Suprapubic skin (tissue), 4 donors: ENCODE results near the gene SSR2. TPM values are rescaled to one million over a fixed set of nuclear protein-coding genes. Genes with fewer than 3 reads are reported as not detected.
A peak's percentile ranks its signal among the peaks of the same experiment; 100 is the strongest.

Source experiments
- DNase-seq, 2 donors: peaks; one replicate each; pipeline ENCODE4 v3.0.0-alpha.2; 2019; ENCODE audit warnings: low spot score in 2 of 2
- H3K27ac ChIP-seq: fragments of 200-600 bp; sonication (generic); one replicate; pipeline ENCODE4 v1.5.1; 2019
- H3K27me3 ChIP-seq: fragments of 200-600 bp; sonication (generic); one replicate; pipeline ENCODE4 v1.5.1; 2019
- H3K36me3 ChIP-seq: fragments of 200-600 bp; sonication (generic); one replicate; pipeline ENCODE4 v1.5.1; 2019
- H3K4me1 ChIP-seq: fragments of 200-600 bp; sonication (generic); one replicate; pipeline ENCODE4 v1.5.1; 2019
- H3K4me3 ChIP-seq: fragments of 200-600 bp; sonication (generic); one replicate; pipeline ENCODE4 v1.5.1; 2019; ENCODE audit warnings: mild to moderate bottlenecking
- H3K9me3 ChIP-seq: fragments of 200-600 bp; sonication (generic); one replicate; pipeline ENCODE4 v1.5.1; 2019
- EP300 ChIP-seq: sonication (generic); formaldehyde crosslinking; IDR thresholded peaks from one replicate; pipeline ENCODE4 v1.6.1; 2017; ENCODE audit warnings: antibody characterized with exemption
- POLR2A ChIP-seq, 2 donors: fragments of 450-650 bp; IDR thresholded peaks; one replicate each; pipeline ENCODE4 v1.6.1; 2017; ENCODE audit warnings: antibody characterized with exemption in 2 of 2, mild to moderate bottlenecking in 2 of 2, moderate library complexity in 2 of 2
- POLR2AphosphoS5 ChIP-seq, 3 donors: sonication (generic); formaldehyde crosslinking; IDR thresholded peaks; one replicate each; pipeline ENCODE4 v1.6.1; 2017; ENCODE audit warnings: antibody characterized with exemption in 3 of 3
- WGBS: methylation state at CpG from one replicate; pipeline ENCODE4 v1.1.5; 2018; 5-methylcytosine and 5-hydroxymethylcytosine counted together
- total RNA-seq, 4 donors: library from RNA; depleted of rRNA; stranded (reverse); fragments of >200 nt; gene quantifications; one replicate each; pipeline ENCODE4 v1.1.0, GENCODE V29; 2016
- TF ChIP-seq, protein P1 (sequence below), 2 donors: fragments of 200-600 bp in 1 of 2; fragments of 450-650 bp in 1 of 2; sonication (generic) in 1 of 2; IDR thresholded peaks; one replicate each; pipeline ENCODE4 v1.5.1; 2016 to 2019; ENCODE audit warnings: antibody characterized with exemption in 2 of 2, mild to moderate bottlenecking in 1 of 2, moderate library complexity in 1 of 2

SSR2 gene
- total RNA-seq, 4 donors from 2014 or later, result 160 to 278 (median 240) TPM

DNA sequence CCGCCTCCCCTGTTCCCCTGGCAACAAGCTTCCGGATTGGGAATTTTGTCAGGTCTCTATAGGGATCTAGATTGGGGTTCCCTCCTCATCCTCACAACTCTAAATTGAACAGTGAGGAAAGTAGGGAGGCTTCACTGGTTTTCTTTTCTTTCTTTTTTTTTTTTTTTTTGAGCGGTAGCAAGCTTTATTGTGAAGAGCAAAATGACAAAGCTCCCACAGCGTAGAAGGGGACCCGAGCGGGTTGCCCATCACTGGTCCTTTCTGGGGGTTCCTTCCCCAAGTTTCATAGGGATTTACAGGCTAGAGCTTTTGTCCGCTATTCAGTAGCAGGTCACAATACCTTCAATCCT, 52.7 kb downstream of the SSR2 start:
- TF ChIP-seq, protein P1, sequence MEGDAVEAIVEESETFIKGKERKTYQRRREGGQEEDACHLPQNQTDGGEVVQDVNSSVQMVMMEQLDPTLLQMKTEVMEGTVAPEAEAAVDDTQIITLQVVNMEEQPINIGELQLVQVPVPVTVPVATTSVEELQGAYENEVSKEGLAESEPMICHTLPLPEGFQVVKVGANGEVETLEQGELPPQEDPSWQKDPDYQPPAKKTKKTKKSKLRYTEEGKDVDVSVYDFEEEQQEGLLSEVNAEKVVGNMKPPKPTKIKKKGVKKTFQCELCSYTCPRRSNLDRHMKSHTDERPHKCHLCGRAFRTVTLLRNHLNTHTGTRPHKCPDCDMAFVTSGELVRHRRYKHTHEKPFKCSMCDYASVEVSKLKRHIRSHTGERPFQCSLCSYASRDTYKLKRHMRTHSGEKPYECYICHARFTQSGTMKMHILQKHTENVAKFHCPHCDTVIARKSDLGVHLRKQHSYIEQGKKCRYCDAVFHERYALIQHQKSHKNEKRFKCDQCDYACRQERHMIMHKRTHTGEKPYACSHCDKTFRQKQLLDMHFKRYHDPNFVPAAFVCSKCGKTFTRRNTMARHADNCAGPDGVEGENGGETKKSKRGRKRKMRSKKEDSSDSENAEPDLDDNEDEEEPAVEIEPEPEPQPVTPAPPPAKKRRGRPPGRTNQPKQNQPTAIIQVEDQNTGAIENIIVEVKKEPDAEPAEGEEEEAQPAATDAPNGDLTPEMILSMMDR (IDR thresholded peaks at IDR 0.05), result no peak
- WGBS, result 70% methylated on average over 7 of the region's 7 CpGs
- Histone ChIP-seq H3K9me3 (no peaks in the 10 kb centered on the region), H3K27me3 (no peaks in the 10 kb centered on the region), H3K27ac (peak overlapping the region; percentile 63), H3K4me1 (peaks cover 60% of the 10 kb centered on the region), H3K36me3 (peaks cover 60% of the 10 kb centered on the region), H3K4me3 (no peak overlapping the region)
- no peak for DNase-seq

DNA sequence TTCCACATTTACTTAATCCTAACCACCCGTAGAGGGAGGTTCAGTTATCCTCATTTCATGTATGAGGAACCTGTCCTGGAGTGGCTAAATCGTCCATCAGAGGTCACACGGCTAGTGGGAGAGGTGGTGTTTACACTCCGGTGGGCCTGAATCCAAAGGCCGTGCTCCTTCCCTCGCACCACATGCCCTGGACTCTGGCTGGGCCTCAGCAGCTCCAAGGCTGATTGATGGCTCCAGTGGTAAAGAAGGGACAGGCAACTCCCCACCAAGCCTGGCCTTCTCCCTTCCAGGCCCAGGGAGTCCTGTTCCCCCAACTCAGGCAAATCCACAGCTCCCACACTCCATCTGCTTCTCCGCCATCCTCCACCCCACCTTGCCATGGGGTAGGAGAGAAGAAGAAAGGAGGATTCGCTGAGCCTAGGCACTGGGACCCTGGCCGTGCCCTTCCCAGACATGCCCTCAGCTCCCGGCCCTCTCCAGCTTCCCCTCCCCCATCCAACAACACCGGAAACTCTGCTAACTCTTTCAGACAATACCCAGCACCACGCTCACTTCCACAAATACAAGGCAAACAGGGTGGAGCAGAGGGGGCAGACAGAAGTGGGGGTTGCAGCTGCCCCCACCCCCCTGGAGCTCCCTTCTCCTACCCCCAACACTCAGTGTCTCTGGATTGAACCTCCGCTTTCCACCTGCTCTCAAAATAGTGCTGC, 53.3 kb downstream of the SSR2 start:
- Histone ChIP-seq H3K27me3 (no peaks in the 10 kb centered on the region), H3K4me3 (no peak overlapping the region), H3K27ac (peak overlapping the region; percentile 63), H3K4me1 (peaks cover 60% of the 10 kb centered on the region), H3K36me3 (peaks cover 66% of the 10 kb centered on the region), H3K9me3 (no peaks in the 10 kb centered on the region)
- DNase-seq, result no peak
- 66% methylated on average over 13 of the region's 13 CpGs for WGBS
- TF ChIP-seq POLR2A (IDR thresholded peaks at IDR 0.05) (no peak), POLR2AphosphoS5 (IDR thresholded peaks at IDR 0.05) (no peak), EP300 (no peak)
- TF ChIP-seq, protein P1 (IDR thresholded peaks at IDR 0.05), result no peak

DNA sequence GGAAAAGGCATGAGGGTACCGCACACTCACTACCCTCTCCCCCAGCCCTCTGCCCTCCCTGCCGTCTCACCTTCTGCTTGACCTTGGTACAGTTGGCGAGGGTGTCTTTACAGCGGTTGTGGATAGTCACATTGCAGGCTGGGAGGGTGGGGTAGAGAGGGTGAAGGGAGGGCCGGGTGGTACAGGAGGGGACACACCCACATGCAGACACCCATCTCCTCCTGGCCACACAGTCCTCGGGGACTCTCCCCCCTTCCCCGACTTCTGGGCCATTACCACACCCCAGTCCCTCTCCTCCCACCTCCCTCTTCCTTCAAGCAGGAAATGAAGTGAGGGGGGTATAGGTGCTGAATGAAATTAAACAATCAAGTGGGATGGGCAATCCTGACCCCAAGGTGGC, 54.0 kb downstream of the SSR2 start:
- Histone ChIP-seq H3K4me1 (peaks cover 60% of the 10 kb centered on the region), H3K36me3 (peaks cover 73% of the 10 kb centered on the region), H3K4me3 (no peak overlapping the region), H3K9me3 (no peaks in the 10 kb centered on the region), H3K27ac (peak overlapping the region; percentile 1), H3K27me3 (no peaks in the 10 kb centered on the region)
- 65% methylated on average over 7 of the region's 7 CpGs for WGBS
- DNase-seq, result no peak
- TF ChIP-seq, protein P1 (IDR thresholded peaks at IDR 0.05), result no peak
- TF ChIP-seq POLR2AphosphoS5 (IDR thresholded peaks at IDR 0.05) (no peak), POLR2A (IDR thresholded peaks at IDR 0.05) (no peak), EP300 (no peak)

DNA sequence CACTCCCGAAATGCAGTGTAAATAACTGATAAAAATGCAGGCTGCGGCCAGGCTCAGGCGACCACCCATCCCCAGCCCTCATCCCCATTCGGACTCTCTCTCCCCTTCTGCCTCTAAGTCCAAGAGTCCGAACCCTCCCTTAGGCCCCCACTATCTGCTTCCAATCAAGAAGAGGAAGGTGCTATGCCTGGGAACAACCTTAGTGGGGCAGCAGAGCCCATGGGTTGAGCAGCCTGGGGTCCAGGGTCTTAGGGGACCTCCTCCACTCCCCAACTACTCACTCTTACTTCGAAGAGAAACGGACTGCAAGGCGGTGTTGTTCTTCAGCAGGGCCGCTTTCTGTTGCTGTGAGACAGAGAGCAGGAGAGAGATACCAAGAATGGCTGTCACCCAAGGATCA, 54.6 kb downstream of the SSR2 start:
- Histone ChIP-seq H3K4me1 (peaks cover 59% of the 10 kb centered on the region), H3K4me3 (no peak overlapping the region), H3K9me3 (no peaks in the 10 kb centered on the region), H3K36me3 (peaks cover 79% of the 10 kb centered on the region), H3K27me3 (no peaks in the 10 kb centered on the region), H3K27ac (peak overlapping the region; percentile 1)
- 83% methylated on average over 9 of the region's 9 CpGs for WGBS
- TF ChIP-seq EP300, result no peak
- no peak for TF ChIP-seq POLR2AphosphoS5 (IDR thresholded peaks at IDR 0.05)
- no peak for TF ChIP-seq POLR2A (IDR thresholded peaks at IDR 0.05)
- TF ChIP-seq, protein P1 (IDR thresholded peaks at IDR 0.05), result no peak
- DNase-seq, result no peak

DNA sequence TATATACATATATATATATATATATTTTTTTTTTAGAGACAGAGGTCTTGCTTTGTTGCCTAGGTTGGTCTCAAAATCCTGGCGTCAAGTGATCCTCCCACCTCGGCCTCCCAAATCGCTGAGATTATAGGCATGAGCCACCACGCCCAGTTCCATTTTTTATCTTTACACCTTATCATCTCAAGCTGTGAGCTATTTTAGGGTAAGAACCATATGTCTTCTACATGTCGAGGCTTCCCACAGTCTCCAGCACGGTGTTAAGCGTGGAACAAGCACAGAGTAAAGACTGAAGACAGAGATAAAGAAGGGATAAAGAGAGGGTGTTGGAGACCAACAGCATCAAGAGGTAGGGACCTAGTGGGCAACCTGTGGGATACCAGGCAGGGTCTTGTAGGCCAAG, 56.6 kb downstream of the SSR2 start:
- no peak for TF ChIP-seq POLR2AphosphoS5 (IDR thresholded peaks at IDR 0.05)
- TF ChIP-seq, protein P1 (IDR thresholded peaks at IDR 0.05), result no peak
- no peak for TF ChIP-seq POLR2A (IDR thresholded peaks at IDR 0.05)
- TF ChIP-seq EP300, result no peak
- peaks cover 95% of the 10 kb centered on the region for H3K36me3 ChIP-seq
- H3K4me1 ChIP-seq, result peaks cover 40% of the 10 kb centered on the region
- no peaks in the 10 kb centered on the region for H3K9me3 ChIP-seq
- 86% methylated on average over 7 of the region's 7 CpGs for WGBS
- no peak overlapping the region for H3K4me3 ChIP-seq
- H3K27ac ChIP-seq, result no peak overlapping the region
- no peaks in the 10 kb centered on the region for H3K27me3 ChIP-seq
- no peak for DNase-seq
